Sigmoid colon (tissue), 7 donors: ENCODE results near the gene OVAAL. TPM values are rescaled to one million over a fixed set of nuclear protein-coding genes. Genes with fewer than 3 reads are reported as not detected.

Source experiments
- DNase-seq: peaks from one replicate; pipeline ENCODE4 v3.0.0-alpha.2; 2019
- H3K27ac ChIP-seq, 4 donors: fragments of 200-600 bp; sonication (generic); one replicate each; pipeline ENCODE4 v1.5.1; 2016 to 2019; ENCODE audit warnings: mild to moderate bottlenecking in 1 of 4
- H3K27me3 ChIP-seq, 3 donors: fragments of 200-600 bp; sonication (generic); one replicate each; pipeline ENCODE4 v1.5.1; 2019; ENCODE audit warnings: mild to moderate bottlenecking in 1 of 3
- H3K36me3 ChIP-seq, 4 donors: fragments of 200-600 bp; sonication (generic); one replicate each; pipeline ENCODE4 v1.5.1; 2016 to 2019
- H3K4me1 ChIP-seq, 4 donors: fragments of 200-600 bp; sonication (generic); one replicate each; pipeline ENCODE4 v1.5.1; 2017 to 2019
- H3K4me3 ChIP-seq, 4 donors: fragments of 200-600 bp; sonication (generic); one replicate each; pipeline ENCODE4 v1.5.1; 2017 to 2019; ENCODE audit warnings: mild to moderate bottlenecking in 2 of 4, moderate library complexity in 1 of 4
- H3K9me3 ChIP-seq, 4 donors: fragments of 200-600 bp in 3 of 4; sonication (generic) in 3 of 4; one replicate each; pipeline versions ENCODE4 v1.5.1 to v1.6.1; 2013 to 2019
- EP300 ChIP-seq, 4 donors: sonication (generic); formaldehyde crosslinking; IDR thresholded peaks; one replicate each; pipeline ENCODE4 v1.6.1; 2017; ENCODE audit warnings: antibody characterized with exemption in 4 of 4
- POLR2A ChIP-seq, 2 donors: fragments of 450-650 bp; IDR thresholded peaks; one replicate each; pipeline ENCODE4 v1.6.1; 2016; ENCODE audit warnings: antibody characterized with exemption in 2 of 2, mild to moderate bottlenecking in 2 of 2, moderate library complexity in 2 of 2
- POLR2AphosphoS5 ChIP-seq, 4 donors: sonication (generic); formaldehyde crosslinking; IDR thresholded peaks; one replicate each; pipeline ENCODE4 v1.6.1; 2017; ENCODE audit warnings: antibody characterized with exemption in 4 of 4
- WGBS, 2 donors: extraction: QIAGEN DNeasy Blood & Tissue Kit; methylation state at CpG; one replicate each; pipeline ENCODE4 v1.1.7; 2013; 5-methylcytosine and 5-hydroxymethylcytosine counted together
- intact Hi-C: fragments of 100-400 bp; cut with DNase I; formaldehyde crosslinking; loops from one replicate; pipeline ENCODE4 v1.15.1; 2023
- polyA plus RNA-seq, 3 donors: library from polyadenylated mRNA; stranded (reverse); fragments of 200-250 nt; gene quantifications; one replicate each; pipeline ENCODE4 v1.2.3, GENCODE V29; 2013
- total RNA-seq, 4 donors: library from RNA; depleted of rRNA; stranded (reverse); fragments of >200 nt; gene quantifications; one replicate each; pipeline ENCODE4 v1.1.0, GENCODE V29; 2016
- TF ChIP-seq, protein P1 (sequence below), 4 experiments: fragments of 450-650 bp in 3 of 4; fragments of 200-600 bp in 1 of 4; IDR thresholded peaks; one replicate each; pipeline ENCODE4 v1.5.1; 2016 to 2019; ENCODE audit warnings: antibody characterized with exemption in 4 of 4, mild to moderate bottlenecking in 3 of 4, moderate library complexity in 2 of 4
- donor health status: healthy with polysubstance abuse.
- donor health status: Bipolar disorder and iron deficiency.
- donor health status: healthy.

Gene OVAAL
- total and polyA plus RNA-seq, 7 donors = not detected

DNA sequence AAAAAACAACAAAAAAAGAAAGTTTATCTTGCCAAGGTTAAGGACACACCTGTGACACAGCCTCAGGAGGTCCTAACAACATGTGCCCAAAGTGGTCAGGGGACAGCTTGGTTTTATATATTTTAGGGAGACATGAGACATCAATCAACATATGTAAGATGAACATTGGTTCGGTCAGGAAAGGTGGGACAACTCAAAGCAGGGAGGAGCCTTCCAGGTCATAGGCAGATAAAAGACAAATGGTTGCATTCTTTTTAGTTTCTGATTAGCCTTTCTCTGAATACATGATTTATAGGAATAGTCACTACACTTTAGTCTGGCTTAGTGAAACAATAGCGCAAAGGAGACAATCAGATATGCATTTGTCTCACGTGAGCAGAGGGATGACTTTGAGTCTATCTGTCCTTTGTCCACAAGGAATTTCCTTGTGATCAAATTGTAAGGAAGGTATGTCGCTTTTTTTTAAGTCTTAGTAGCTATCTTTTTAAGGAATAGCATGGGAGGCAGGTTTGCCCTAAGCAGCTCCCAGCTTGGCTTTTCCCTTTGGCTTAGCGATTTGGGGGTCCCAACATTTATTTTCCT lies 23.3 kb upstream of the OVAAL start:
- intact Hi-C loops = no loop called here
- Histone ChIP-seq H3K4me1 (no peaks in the 10 kb centered on the region), H3K9me3 (no peaks in the 10 kb centered on the region), H3K4me3 (no peak overlapping the region), H3K27me3 (no peaks in the 10 kb centered on the region), H3K27ac (no peak overlapping the region), H3K36me3 (no peaks in the 10 kb centered on the region)
- TF ChIP-seq POLR2AphosphoS5 (IDR thresholded peaks at IDR 0.05) (no peak), EP300 (IDR thresholded peaks at IDR 0.05) (no peak), POLR2A (IDR thresholded peaks at IDR 0.05) (no peak)
- TF ChIP-seq, protein P1, sequence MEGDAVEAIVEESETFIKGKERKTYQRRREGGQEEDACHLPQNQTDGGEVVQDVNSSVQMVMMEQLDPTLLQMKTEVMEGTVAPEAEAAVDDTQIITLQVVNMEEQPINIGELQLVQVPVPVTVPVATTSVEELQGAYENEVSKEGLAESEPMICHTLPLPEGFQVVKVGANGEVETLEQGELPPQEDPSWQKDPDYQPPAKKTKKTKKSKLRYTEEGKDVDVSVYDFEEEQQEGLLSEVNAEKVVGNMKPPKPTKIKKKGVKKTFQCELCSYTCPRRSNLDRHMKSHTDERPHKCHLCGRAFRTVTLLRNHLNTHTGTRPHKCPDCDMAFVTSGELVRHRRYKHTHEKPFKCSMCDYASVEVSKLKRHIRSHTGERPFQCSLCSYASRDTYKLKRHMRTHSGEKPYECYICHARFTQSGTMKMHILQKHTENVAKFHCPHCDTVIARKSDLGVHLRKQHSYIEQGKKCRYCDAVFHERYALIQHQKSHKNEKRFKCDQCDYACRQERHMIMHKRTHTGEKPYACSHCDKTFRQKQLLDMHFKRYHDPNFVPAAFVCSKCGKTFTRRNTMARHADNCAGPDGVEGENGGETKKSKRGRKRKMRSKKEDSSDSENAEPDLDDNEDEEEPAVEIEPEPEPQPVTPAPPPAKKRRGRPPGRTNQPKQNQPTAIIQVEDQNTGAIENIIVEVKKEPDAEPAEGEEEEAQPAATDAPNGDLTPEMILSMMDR (IDR thresholded peaks at IDR 0.05) = no peak
- WGBS, 2 donors = 91 to 94% methylated on average over 5 of the region's 5 CpGs
- no peak for DNase-seq

DNA sequence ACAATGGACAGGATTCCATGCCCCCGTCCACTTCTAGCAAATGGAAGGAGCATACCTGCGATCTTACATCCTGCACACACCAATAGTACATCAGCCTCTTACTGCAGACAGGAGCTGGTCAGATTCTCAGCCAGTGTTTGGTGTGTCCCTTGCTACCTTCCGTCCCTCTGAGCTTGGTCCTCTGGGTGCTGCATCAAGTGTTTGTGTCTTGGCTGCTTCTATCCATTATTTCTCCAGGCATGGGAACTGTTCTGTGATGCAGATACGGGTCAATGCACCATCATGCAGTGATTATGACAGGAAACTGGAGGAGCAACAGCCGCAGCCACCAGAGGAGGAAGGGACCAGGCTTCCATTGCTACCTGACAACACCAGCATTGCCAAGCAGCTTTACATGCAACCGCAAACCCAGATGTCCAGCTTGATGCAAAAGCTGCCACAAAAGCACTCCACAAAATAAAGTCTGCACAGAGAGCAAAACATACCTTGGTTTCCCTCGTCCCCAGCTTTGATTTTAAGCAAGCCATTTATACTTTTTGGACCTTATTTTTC lies 21.9 kb upstream of the OVAAL start:
- TF ChIP-seq, protein P1 (IDR thresholded peaks at IDR 0.05) = no peak
- no peak for TF ChIP-seq POLR2AphosphoS5 (IDR thresholded peaks at IDR 0.05)
- TF ChIP-seq EP300 (IDR thresholded peaks at IDR 0.05) = no peak
- TF ChIP-seq POLR2A (IDR thresholded peaks at IDR 0.05) = no peak
- peaks cover 0 to 1% (median under 1%) of the 10 kb centered on the region in 4 donors for H3K4me1 ChIP-seq
- intact Hi-C loops = no loop called here
- H3K4me3 ChIP-seq = no peak overlapping the region
- DNase-seq = no peak
- WGBS, 2 donors = 89% methylated on average over 7 of the region's 7 CpGs
- H3K36me3 ChIP-seq = no peaks in the 10 kb centered on the region
- H3K27ac ChIP-seq = no peak overlapping the region
- no peaks in the 10 kb centered on the region for H3K9me3 ChIP-seq
- no peaks in the 10 kb centered on the region for H3K27me3 ChIP-seq

DNA sequence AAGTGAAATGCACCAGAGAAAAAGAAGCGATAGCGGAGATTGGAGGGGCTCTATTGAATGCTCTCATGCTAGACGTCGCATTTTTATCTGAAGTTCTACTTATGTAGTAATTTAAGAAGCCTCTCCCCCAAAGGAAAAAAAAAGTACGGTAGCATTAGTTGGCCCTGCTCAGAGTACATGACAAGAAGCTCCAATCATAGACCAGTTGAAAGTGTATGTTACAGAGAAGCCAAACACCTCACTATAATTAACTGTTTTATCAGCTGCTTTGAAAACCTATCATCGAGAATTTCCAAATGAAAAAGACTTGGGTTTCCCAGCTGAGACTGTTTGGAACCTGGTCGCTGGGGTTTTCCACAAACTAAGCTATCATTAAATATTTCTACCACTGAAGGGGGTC lies 19.6 kb upstream of the OVAAL start:
- no peak for TF ChIP-seq POLR2AphosphoS5 (IDR thresholded peaks at IDR 0.05)
- TF ChIP-seq, protein P1 (IDR thresholded peaks at IDR 0.05) = no peak
- no peak for TF ChIP-seq POLR2A (IDR thresholded peaks at IDR 0.05)
- no peak for TF ChIP-seq EP300 (IDR thresholded peaks at IDR 0.05)
- intact Hi-C loops = no loop called here

DNA sequence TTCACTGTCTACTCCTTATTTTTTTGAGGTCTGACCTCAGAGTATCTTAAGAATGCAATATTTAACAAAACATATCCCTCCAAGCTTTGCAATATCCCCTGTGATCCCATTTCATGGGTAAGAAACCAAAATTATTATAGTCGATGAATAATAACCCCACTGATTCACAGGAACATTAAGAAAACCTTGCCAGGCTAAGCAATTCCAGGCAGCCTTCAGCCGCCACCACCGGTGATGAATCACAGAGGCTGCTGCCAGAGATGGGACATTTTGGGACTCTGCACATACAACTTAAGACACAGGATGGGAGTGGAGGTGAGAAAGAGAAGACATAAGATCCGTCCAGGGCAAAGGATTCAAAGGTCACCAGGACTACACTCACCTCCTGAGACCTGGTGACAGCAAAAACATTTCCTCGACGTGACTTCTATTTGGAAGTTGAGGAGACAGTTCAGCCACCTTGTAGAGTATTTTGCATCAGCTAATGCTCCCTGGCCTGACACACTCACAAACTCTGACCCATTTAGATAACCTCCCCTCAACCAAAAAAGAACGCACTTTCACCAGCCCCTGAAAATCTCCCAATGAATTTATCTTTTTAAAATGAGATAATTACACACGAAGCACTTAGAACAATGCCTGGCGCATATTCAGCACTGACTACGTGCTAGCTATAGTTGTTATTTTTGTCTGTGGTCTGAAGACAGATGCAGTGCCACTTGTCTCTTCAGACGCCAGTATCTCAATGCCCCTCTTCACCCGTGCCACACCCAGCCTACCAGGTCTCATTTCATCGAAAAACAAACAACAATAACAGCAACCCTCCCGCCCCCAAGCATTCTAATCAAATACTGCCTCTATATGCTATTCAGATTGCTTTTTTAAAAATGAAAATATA lies 17.8 kb upstream of the OVAAL start:
- H3K4me3 ChIP-seq = no peak overlapping the region
- H3K4me1 ChIP-seq = peaks cover 0 to 16% (median 12%) of the 10 kb centered on the region in 4 donors
- no peaks in the 10 kb centered on the region for H3K27me3 ChIP-seq
- intact Hi-C loops = no loop called here
- no peak for DNase-seq
- H3K27ac ChIP-seq = peak overlapping the region in 1 of 4 donors; percentile 69
- H3K9me3 ChIP-seq = no peaks in the 10 kb centered on the region
- TF ChIP-seq POLR2AphosphoS5 (IDR thresholded peaks at IDR 0.05) = no peak
- TF ChIP-seq EP300 (IDR thresholded peaks at IDR 0.05) = no peak
- TF ChIP-seq, protein P1 (IDR thresholded peaks at IDR 0.05) = no peak
- no peak for TF ChIP-seq POLR2A (IDR thresholded peaks at IDR 0.05)
- H3K36me3 ChIP-seq = no peaks in the 10 kb centered on the region
- 82 to 86% methylated on average over 14 of the region's 14 CpGs for WGBS, 2 donors

More for the DNA sequence above, 19.6 kb upstream of the OVAAL start:
- H3K27me3 ChIP-seq = no peaks in the 10 kb centered on the region
- WGBS, 2 donors = 95 to 96% methylated on average over 7 of the region's 7 CpGs
- peaks cover 0 to 16% (median 12%) of the 10 kb centered on the region in 4 donors for H3K4me1 ChIP-seq
- no peak overlapping the region for H3K4me3 ChIP-seq
- no peak for DNase-seq
- no peaks in the 10 kb centered on the region for H3K9me3 ChIP-seq
- no peaks in the 10 kb centered on the region for H3K36me3 ChIP-seq
- no peak overlapping the region for H3K27ac ChIP-seq
